PC-9 (cell line): ENCODE results near the gene ABCB10. TPM values are rescaled to one million over a fixed set of nuclear protein-coding genes. Genes with fewer than 3 reads are reported as not detected.

Experiments used
- BruUV-seq: library from RNA; stranded (reverse); fragments of 400-500 nt; replicated peaks from 2 replicates; lab custom pipeline; 2021; lab: Mats Ljungman, UMichigan
- CTCF ChIA-PET: fragments of 300-600 bp; sonication (Branson Sonifier 250); formaldehyde crosslinking; loops from one replicate; lab custom pipeline; 2022; ENCODE audit warnings: antibody characterized with exemption; lab: Charles Lee
- POLR2A ChIA-PET: fragments of 300-600 bp; sonication (Branson Sonifier 250); formaldehyde crosslinking; loops from one replicate; lab custom pipeline; 2022; ENCODE audit warnings: antibody characterized with exemption; ENCODE audit not compliant: unreplicated experiment; lab: Charles Lee
- DNase-seq, 2 experiments: peaks; one replicate each; pipeline versions ENCODE4 v3.0.0 to v3.0.0-alpha.2; 2015 to 2022; ENCODE audit warnings: mixed read lengths in 1 of 2
- H2AFZ ChIP-seq: fragments of 200-600 bp; sonication (generic); 2 replicates; pipeline ENCODE4 v1.8.1; 2017; ENCODE audit warnings: antibody characterized with exemption
- H3F3A ChIP-seq: fragments of 200-600 bp; sonication (generic); 2 replicates; pipeline ENCODE4 v1.8.1; 2017; ENCODE audit warnings: antibody characterized with exemption, mild to moderate bottlenecking, low read depth; ENCODE audit not compliant: insufficient read depth
- H3K27ac ChIP-seq: fragments of 200-600 bp; sonication (generic); 2 replicates; pipeline ENCODE4 v1.6.1; 2016; ENCODE audit warnings: mixed run types
- H3K27me3 ChIP-seq: fragments of 200-600 bp; sonication (generic); 2 replicates; pipeline ENCODE4 v1.6.1; 2016; ENCODE audit warnings: low read depth, mixed run types; ENCODE audit not compliant: insufficient read depth
- H3K36me3 ChIP-seq: fragments of 200-600 bp; sonication (generic); 2 replicates; pipeline ENCODE4 v1.6.1; 2016; ENCODE audit warnings: low read depth, mixed run types
- H3K4me1 ChIP-seq: fragments of 200-600 bp; sonication (generic); replicated peaks from 2 replicates; pipeline ENCODE4 v1.6.1; 2016; ENCODE audit warnings: mixed run types; ENCODE audit not compliant: insufficient read depth
- H3K4me2 ChIP-seq: fragments of 200-600 bp; sonication (generic); 2 replicates; pipeline ENCODE4 v1.6.1; 2017; ENCODE audit warnings: mixed run types
- H3K4me3 ChIP-seq: fragments of 200-600 bp; sonication (generic); 2 replicates; pipeline ENCODE4 v1.6.1; 2016; ENCODE audit warnings: mixed run types
- H3K79me2 ChIP-seq: fragments of 200-600 bp; sonication (generic); 2 replicates; pipeline ENCODE4 v1.6.1; 2017; ENCODE audit warnings: low read depth, mixed run types
- H3K9me2 ChIP-seq: fragments of 200-600 bp; sonication (generic); 2 replicates; pipeline ENCODE4 v1.8.1; 2017; ENCODE audit warnings: mild to moderate bottlenecking; ENCODE audit not compliant: insufficient read depth
- H3K9me3 ChIP-seq: fragments of 200-600 bp; sonication (generic); 2 replicates; pipeline ENCODE4 v1.8.1; 2016; ENCODE audit warnings: low read depth; ENCODE audit not compliant: insufficient read depth
- H4K20me1 ChIP-seq: fragments of 200-600 bp; sonication (generic); 2 replicates; pipeline ENCODE4 v1.8.1; 2017; ENCODE audit not compliant: insufficient read depth
- CTCF ChIP-seq: fragments of 200-600 bp; sonication (generic); conservative IDR thresholded peaks from 2 replicates; pipeline ENCODE4 v1.6.1; 2017; ENCODE audit warnings: mixed run types, antibody characterized with exemption, mild to moderate bottlenecking, moderate library complexity
- EZH2 ChIP-seq: fragments of 200-600 bp; sonication (generic); IDR thresholded peaks from 2 replicates; pipeline ENCODE4 v1.8.0; 2017; ENCODE audit warnings: antibody characterized with exemption, low read depth
- intact Hi-C: fragments of 100-400 bp; cut with micrococcal nuclease; formaldehyde crosslinking; loops from one replicate; pipeline ENCODE4 v1.10.0; 2022; ENCODE audit not compliant: unreplicated experiment
- total RNA-seq: library from RNA; stranded (reverse); gene quantifications from 2 replicates; pipeline ENCODE4 v1.2.3, GENCODE V29; 2021

ABCB10 gene
- total RNA-seq, 1 experiment from 2014 or later: 12.1 TPM

GRCh38 chr1:229567109-229567868 lies 8.8 kb upstream of the ABCB10 start:
- H3K4me1 ChIP-seq: no peaks in the 10 kb centered on the region; the same call in 1 of the 2 replicates
- intact Hi-C loops: no loop called here
- ChIA-PET POLR2A (no interaction called here), CTCF (no interaction called here)
- H3K9me3 ChIP-seq: no peaks in the 10 kb centered on the region
- no peak overlapping the region for H2AFZ ChIP-seq
- BruUV-seq: no TSS peak
- TF ChIP-seq CTCF: no peak
- TF ChIP-seq EZH2: no peak
- no peaks in the 10 kb centered on the region for H3K36me3 ChIP-seq
- no peaks in the 10 kb centered on the region for H3K79me2 ChIP-seq
- no peak overlapping the region for H3K27ac ChIP-seq
- DNase-seq: no peak
- H3K27me3 ChIP-seq: no peaks in the 10 kb centered on the region
- 0 out of 2 replicates have a peak, but pooled peaks cover 2% of the 10 kb centered on the region for H3K9me2 ChIP-seq
- no peaks in the 10 kb centered on the region for H4K20me1 ChIP-seq
- H3F3A ChIP-seq: no peaks in the 10 kb centered on the region; the same call in 1 of the 2 replicates
- H3K4me3 ChIP-seq: no peak overlapping the region
- H3K4me2 ChIP-seq: no peak overlapping the region

DNA sequence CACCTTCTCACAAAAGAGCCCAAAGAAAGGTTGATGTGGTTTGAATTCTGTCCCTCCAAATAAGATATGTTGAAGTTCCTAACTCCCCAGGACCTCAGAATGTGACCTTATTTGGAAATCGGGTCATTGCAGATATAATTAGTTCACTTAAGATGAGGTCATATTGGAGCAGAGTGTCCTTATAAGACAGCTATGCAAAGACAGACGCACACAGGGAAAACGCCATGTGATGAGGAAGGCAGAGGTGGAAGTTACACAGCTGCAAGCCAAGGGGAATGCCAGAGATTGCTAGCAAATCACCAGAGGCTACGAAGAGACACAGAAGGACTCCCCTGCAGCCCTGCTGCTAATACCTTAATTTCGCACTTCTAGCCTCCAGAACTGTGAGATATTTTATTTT lies 5.2 kb upstream of the ABCB10 start:
- Histone ChIP-seq H3K79me2 (no peaks in the 10 kb centered on the region), H3K4me2 (no peak overlapping the region), H3F3A (no peaks in the 10 kb centered on the region), H3K27me3 (no peaks in the 10 kb centered on the region), H3K9me2 (0 out of 2 replicates have a peak, but pooled peaks cover 2% of the 10 kb centered on the region), H2AFZ (no peak overlapping the region; the same call in 1 of the 2 replicates), H3K4me3 (no peak overlapping the region), H4K20me1 (no peaks in the 10 kb centered on the region), H3K4me1 (no peaks in the 10 kb centered on the region; the same call in 1 of the 2 replicates), H3K36me3 (no peaks in the 10 kb centered on the region), H3K9me3 (no peaks in the 10 kb centered on the region), H3K27ac (no peak overlapping the region)
- ChIA-PET POLR2A (no interaction called here), CTCF (no interaction called here)
- TF ChIP-seq CTCF (no peak), EZH2 (no peak)
- intact Hi-C loops: no loop called here
- no peak for DNase-seq
- BruUV-seq: no TSS peak

DNA sequence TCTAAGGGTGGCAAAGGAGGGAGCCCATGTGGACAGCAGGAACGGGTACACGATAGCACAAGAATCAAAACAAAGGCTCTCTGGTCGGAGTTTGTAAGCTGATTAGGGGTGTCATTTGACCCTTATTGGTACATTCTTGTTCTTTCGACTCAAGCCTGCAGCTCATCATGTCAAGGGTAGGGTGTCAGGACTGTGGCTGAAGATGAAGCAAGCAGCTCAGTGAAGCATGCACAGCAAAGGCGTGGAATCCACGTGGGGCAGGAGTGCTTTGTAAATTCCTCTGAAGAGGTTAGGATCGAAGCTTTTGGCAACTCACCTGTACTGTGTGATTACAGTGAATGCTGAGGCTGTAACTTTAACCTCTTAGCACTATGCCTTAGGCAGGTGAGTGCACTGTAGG lies 4.7 kb upstream of the ABCB10 start:
- Histone ChIP-seq H2AFZ (no peak overlapping the region; the same call in 1 of the 2 replicates), H3K4me2 (no peak overlapping the region), H3K27me3 (no peaks in the 10 kb centered on the region), H3F3A (no peaks in the 10 kb centered on the region), H3K36me3 (no peaks in the 10 kb centered on the region), H3K4me1 (no peaks in the 10 kb centered on the region; the same call in 1 of the 2 replicates), H3K9me3 (no peaks in the 10 kb centered on the region), H3K9me2 (0 out of 2 replicates have a peak, but pooled peaks cover 2% of the 10 kb centered on the region), H3K4me3 (no peak overlapping the region), H3K79me2 (no peaks in the 10 kb centered on the region), H3K27ac (no peak overlapping the region), H4K20me1 (no peaks in the 10 kb centered on the region)
- no TSS peak for BruUV-seq
- intact Hi-C loops: no loop called here
- ChIA-PET POLR2A (no interaction called here), CTCF (no interaction called here)
- no peak for TF ChIP-seq CTCF
- TF ChIP-seq EZH2: no peak
- DNase-seq: no peak
